HG02852 (cell line): ENCODE results near the gene CADPS2.
"Not testable (repeated sequence)": the region's sequence is repeated elsewhere in the genome, so short reads cannot be mapped to it uniquely, and the experiment has no call there.

Experiments
- ATAC-seq: cut with Tn5 transposase; IDR thresholded peaks from one replicate; pipeline ENCODE4 v1.9.1; 2021; ENCODE audit warnings: mild to moderate bottlenecking, moderate library complexity; ENCODE audit not compliant: unreplicated experiment

The CADPS2 gene

GRCh38 chr7:122717356-122718089 is 168.7 kb downstream of the CADPS2 start:
- no peak for ATAC-seq

- ATAC-seq, result no peak
These were observed 171.1 kb downstream of the CADPS2 start for GRCh38 chr7:122715183-122715582.

- no peak for ATAC-seq
These were observed 175.3 kb downstream of the CADPS2 start for GRCh38 chr7:122710916-122711315.

DNA sequence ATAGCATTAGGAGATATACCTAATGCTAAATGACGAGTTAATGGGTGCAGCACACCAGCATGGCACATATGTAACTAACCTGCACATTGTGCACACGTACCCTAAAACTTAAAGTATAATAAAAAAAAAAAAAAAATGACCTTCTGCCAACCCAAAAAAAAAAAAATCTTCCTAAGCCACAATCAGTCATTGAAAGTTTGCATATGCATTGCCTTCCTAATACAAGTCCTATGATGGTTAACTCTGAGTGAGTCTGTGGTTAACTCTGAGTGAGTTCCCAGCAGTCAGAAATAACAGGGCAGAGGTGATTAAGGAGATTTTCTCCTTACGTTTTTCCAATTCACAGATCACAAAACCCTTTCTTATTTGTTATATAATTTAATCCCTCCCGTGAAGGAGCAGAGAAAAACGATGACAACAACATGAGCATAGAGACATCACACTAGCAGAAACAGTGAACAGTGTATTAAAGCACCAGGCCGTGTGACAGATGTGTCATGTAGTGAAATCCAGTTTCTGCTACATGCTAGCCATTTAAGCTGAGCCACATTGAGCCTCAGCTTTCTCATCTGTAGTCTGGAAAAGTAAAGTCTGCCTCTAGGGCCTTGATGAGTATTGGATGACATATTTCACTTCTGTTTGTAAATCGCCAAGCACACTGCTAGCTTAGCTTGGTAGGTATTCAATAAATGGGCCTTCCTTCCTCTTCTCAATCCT is 176.2 kb downstream of the CADPS2 start:
- no peak for ATAC-seq

DNA sequence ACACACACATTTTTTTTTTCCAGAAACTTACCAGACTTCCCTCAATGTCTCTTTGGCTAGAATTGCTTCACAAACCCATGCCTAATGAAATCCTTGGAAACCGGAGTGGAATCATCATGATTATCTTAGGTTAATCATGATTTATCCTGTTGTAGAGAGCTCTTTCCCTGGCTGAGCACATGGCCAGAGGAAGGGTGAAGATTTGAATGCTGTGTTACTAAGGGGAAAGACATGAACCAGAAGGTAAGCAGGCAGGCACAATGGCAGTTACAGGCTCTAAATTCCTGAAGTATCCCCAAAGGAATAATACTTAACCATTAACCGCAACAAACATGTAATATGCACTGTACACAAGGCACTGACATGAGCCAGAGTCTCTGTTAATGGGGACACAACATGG is 179.4 kb downstream of the CADPS2 start:
- no peak for ATAC-seq

DNA sequence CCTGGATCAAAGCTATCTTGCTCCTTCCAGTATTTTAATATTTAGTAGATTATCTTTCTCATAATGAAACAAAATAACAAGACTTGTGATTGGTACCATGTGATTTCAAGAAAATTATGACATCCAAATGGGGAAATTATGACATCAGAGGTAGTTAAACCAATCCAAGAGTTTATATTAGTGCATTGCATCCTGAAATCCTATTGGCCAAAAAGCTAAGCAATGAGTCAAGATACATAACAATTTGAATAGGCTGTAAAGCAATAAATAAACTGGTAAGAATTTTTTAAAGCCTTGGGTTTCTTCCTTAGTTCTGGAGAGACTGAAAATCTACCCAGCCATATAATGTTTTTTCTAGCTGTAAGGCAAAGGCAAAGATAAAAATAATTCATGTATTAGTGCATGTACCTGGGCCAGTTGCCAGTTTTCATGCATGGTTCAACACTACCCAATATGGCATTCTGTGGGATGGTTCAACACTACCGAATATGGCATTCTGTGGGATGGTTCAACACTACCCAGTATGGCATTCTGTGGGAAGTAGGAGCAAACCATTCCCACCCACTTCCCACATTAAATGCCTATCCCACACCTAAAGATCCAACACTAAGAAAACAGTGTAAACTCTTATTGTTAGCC is 183.3 kb downstream of the CADPS2 start, which contains the start of gene RNF148:
RNF148 (minus strand) TSS at position 51 of the 639 bp plus-strand sequence. CDS start 172 bp downstream, outside the sequence.
- ATAC-seq, result no peak

GRCh38 chr7:122699017-122699416 is 187.2 kb downstream of the CADPS2 start, which contains the start of gene RNF133:
Gene RNF133 (minus strand): TSS chr7:122699117. CDS start chr7:122698918, 199 bp downstream.
- ATAC-seq, result no peak

DNA sequence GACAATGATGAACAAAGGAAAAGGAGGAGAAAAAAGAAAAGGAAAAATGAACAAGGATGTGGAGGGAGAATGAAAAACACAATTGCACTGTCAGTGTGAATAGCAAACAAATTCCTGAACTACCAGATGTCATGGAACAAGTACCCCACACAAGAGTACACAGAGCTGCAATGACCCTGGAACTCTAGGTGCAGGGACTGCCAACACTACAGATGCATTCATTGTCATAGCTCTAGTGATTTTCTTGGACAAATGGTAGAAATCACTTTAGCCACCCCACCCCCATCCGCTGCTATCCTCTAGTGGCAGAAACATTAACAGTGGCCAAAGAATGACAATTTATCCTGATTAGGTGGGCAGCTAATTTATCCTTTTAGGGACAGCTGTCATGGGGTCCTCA is 190.4 kb downstream of the CADPS2 start:
- no peak for ATAC-seq

DNA sequence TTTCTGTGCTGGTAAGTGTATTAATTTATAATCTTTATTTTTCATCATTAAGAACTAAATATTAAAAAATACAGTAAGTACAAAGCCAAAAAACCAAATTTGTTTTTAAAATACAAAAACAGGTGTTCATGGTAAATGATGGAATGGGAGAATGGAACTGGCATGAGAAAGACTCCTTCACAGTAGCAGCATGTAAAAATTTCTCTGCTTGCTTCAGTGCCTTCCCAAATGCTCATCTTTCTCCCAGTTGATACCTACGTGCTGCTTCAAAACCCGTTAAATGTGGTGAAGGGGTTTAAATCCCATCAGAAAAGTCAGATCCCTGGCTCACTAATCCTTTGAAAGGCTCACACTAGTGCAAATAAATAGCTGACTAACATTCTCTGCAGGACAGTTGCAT is 191.6 kb downstream of the CADPS2 start:
- ATAC-seq, result no peak

GRCh38 chr7:122692769-122693309 is 193.4 kb downstream of the CADPS2 start:
- ATAC-seq, result no peak

DNA sequence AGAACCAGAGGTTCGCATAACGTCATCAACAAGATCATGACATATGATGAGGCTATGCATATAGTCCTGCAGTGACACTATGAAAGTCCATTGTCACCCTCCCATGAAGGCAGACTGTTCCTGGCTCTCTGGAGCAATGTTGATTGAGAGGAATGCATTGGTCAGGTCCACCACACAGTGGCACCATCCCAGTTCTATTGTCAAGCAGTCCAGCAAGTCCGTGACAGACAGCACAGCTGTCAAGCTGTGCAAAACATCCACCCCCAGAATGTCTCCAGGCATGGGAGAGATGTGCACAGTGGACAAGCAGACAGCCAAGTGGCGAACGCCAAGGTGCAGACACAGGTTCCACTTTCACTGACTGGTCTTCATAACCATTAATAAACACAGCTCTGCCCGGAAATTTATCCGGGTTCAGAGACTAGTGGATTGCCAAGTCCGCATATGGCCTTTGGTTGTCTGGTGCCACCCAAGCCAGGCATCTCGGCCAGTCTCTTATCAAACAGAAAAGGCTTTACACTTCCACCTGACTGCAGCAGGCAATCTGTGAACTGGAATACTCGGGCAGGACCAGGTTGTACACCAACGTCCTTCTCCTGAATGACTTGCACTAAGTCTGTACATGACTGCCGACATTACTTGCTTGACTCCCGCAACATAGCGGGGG is 194.6 kb downstream of the CADPS2 start:
- no peak for ATAC-seq

- ATAC-seq, result no peak
These were observed 196.7 kb downstream of the CADPS2 start for GRCh38 chr7:122689346-122690109.

GRCh38 chr7:122688400-122688998 is 197.8 kb downstream of the CADPS2 start:
- no peak for ATAC-seq

GRCh38 chr7:122686360-122686878 is 199.8 kb downstream of the CADPS2 start:
- no peak for ATAC-seq

DNA sequence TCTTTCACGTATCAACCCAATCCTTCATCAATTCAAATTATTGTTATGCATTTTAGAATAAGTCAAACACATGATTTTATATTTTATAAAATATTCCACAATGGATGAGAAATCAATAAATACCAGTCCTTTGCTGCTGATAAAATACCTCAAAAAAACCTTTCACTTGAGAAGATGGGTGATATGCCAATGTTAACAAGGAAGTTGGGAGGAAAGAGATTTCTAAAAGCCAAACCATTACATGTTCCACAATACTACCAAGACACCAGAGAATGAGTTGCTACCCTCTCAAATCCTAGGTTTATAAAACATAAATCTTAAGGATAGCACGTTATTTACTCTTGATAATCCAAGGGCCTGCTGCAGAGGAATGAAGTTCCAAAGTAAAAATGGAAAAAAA is 201.8 kb downstream of the CADPS2 start:
- ATAC-seq, result no peak

DNA sequence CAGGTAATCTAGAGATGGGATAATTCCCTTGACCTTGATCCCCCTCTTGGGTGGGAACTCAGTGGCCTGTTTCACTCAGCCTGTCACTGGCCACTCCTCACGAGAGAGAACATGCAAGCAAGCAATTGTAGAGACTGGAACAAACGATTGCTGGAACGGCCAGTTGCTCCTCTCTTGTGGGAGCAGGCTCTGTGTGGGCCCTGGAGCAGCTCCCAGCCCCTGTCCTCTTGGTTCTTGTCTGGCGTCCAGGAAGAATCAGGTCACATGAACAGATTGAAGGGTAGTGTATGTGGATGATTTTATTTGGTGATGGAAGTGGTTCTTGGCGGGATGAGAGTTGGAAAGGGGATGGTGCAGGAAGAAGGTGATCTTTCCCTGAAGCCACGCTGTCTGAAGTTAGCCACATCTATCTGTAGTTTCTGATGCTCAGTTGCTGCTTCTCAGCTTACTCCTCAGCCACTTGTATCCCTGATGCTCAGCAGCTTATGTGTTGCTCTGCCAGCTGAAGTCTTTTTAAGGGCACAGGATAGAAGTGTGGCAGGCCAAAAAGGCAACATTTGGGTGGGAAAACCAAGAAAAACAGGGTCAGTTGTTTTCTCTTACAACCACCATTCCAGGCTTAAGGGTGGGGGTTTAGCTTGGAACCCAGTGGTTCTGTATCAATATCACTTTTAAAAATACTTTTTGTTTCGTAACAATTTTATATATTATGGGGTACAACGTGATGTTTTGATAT is 203.3 kb downstream of the CADPS2 start:
- no peak for ATAC-seq

- not testable (repeated sequence) for ATAC-seq
These were observed 205.1 kb downstream of the CADPS2 start for GRCh38 chr7:122681186-122681585.

GRCh38 chr7:122679813-122680212 is 206.4 kb downstream of the CADPS2 start:
- no peak for ATAC-seq

- ATAC-seq, result not testable (repeated sequence)
These were observed 207.0 kb downstream of the CADPS2 start for GRCh38 chr7:122679269-122679709.
